PC-9 (cell line): ENCODE results near the gene PPFIA4. TPM values are rescaled to one million over a fixed set of nuclear protein-coding genes. Genes with fewer than 3 reads are reported as not detected.

Experiments
- BruUV-seq: library from RNA; stranded (reverse); fragments of 400-500 nt; replicated peaks from 2 replicates; lab custom pipeline; 2021; lab: Mats Ljungman, UMichigan
- CTCF ChIA-PET: fragments of 300-600 bp; sonication (Branson Sonifier 250); formaldehyde crosslinking; loops from one replicate; lab custom pipeline; 2022; ENCODE audit warnings: antibody characterized with exemption; lab: Charles Lee
- POLR2A ChIA-PET: fragments of 300-600 bp; sonication (Branson Sonifier 250); formaldehyde crosslinking; loops from one replicate; lab custom pipeline; 2022; ENCODE audit warnings: antibody characterized with exemption; ENCODE audit not compliant: unreplicated experiment; lab: Charles Lee
- DNase-seq, 2 experiments: peaks; one replicate each; pipeline versions ENCODE4 v3.0.0 to v3.0.0-alpha.2; 2015 to 2022; ENCODE audit warnings: mixed read lengths in 1 of 2
- H2AFZ ChIP-seq: fragments of 200-600 bp; sonication (generic); 2 replicates; pipeline ENCODE4 v1.8.1; 2017; ENCODE audit warnings: antibody characterized with exemption
- H3F3A ChIP-seq: fragments of 200-600 bp; sonication (generic); 2 replicates; pipeline ENCODE4 v1.8.1; 2017; ENCODE audit warnings: antibody characterized with exemption, mild to moderate bottlenecking, low read depth; ENCODE audit not compliant: insufficient read depth
- H3K27ac ChIP-seq: fragments of 200-600 bp; sonication (generic); 2 replicates; pipeline ENCODE4 v1.6.1; 2016; ENCODE audit warnings: mixed run types
- H3K27me3 ChIP-seq: fragments of 200-600 bp; sonication (generic); 2 replicates; pipeline ENCODE4 v1.6.1; 2016; ENCODE audit warnings: low read depth, mixed run types; ENCODE audit not compliant: insufficient read depth
- H3K36me3 ChIP-seq: fragments of 200-600 bp; sonication (generic); 2 replicates; pipeline ENCODE4 v1.6.1; 2016; ENCODE audit warnings: low read depth, mixed run types
- H3K4me1 ChIP-seq: fragments of 200-600 bp; sonication (generic); replicated peaks from 2 replicates; pipeline ENCODE4 v1.6.1; 2016; ENCODE audit warnings: mixed run types; ENCODE audit not compliant: insufficient read depth
- H3K4me2 ChIP-seq: fragments of 200-600 bp; sonication (generic); 2 replicates; pipeline ENCODE4 v1.6.1; 2017; ENCODE audit warnings: mixed run types
- H3K4me3 ChIP-seq: fragments of 200-600 bp; sonication (generic); 2 replicates; pipeline ENCODE4 v1.6.1; 2016; ENCODE audit warnings: mixed run types
- H3K79me2 ChIP-seq: fragments of 200-600 bp; sonication (generic); 2 replicates; pipeline ENCODE4 v1.6.1; 2017; ENCODE audit warnings: low read depth, mixed run types
- H3K9me2 ChIP-seq: fragments of 200-600 bp; sonication (generic); 2 replicates; pipeline ENCODE4 v1.8.1; 2017; ENCODE audit warnings: mild to moderate bottlenecking; ENCODE audit not compliant: insufficient read depth
- H3K9me3 ChIP-seq: fragments of 200-600 bp; sonication (generic); 2 replicates; pipeline ENCODE4 v1.8.1; 2016; ENCODE audit warnings: low read depth; ENCODE audit not compliant: insufficient read depth
- H4K20me1 ChIP-seq: fragments of 200-600 bp; sonication (generic); 2 replicates; pipeline ENCODE4 v1.8.1; 2017; ENCODE audit not compliant: insufficient read depth
- CTCF ChIP-seq: fragments of 200-600 bp; sonication (generic); conservative IDR thresholded peaks from 2 replicates; pipeline ENCODE4 v1.6.1; 2017; ENCODE audit warnings: mixed run types, antibody characterized with exemption, mild to moderate bottlenecking, moderate library complexity
- EZH2 ChIP-seq: fragments of 200-600 bp; sonication (generic); IDR thresholded peaks from 2 replicates; pipeline ENCODE4 v1.8.0; 2017; ENCODE audit warnings: antibody characterized with exemption, low read depth
- intact Hi-C: fragments of 100-400 bp; cut with micrococcal nuclease; formaldehyde crosslinking; loops from one replicate; pipeline ENCODE4 v1.10.0; 2022; ENCODE audit not compliant: unreplicated experiment
- total RNA-seq: library from RNA; stranded (reverse); gene quantifications from 2 replicates; pipeline ENCODE4 v1.2.3, GENCODE V29; 2021

Gene PPFIA4
- total RNA-seq, 1 experiment from 2014 or later, result 1.2 TPM

- ChIA-PET POLR2A (no interaction called here), CTCF (no interaction called here)
- Histone ChIP-seq H3K79me2 (no peaks in the 10 kb centered on the region), H3F3A (no peaks in the 10 kb centered on the region), H3K27me3 (0 out of 2 replicates have a peak, but pooled peaks cover 5% of the 10 kb centered on the region), H3K9me2 (no peaks in the 10 kb centered on the region), H3K4me3 (no peak overlapping the region), H4K20me1 (no peaks in the 10 kb centered on the region), H3K9me3 (no peaks in the 10 kb centered on the region), H3K4me2 (no peak overlapping the region), H3K4me1 (0 out of 2 replicates have a peak, but pooled peaks cover 4% of the 10 kb centered on the region), H3K36me3 (no peaks in the 10 kb centered on the region), H2AFZ (no peak overlapping the region), H3K27ac (no peak overlapping the region)
- intact Hi-C loops, result no loop called here
- no peak for DNase-seq
- no TSS peak for BruUV-seq
- TF ChIP-seq EZH2, result no peak
- no peak for TF ChIP-seq CTCF
Observed at GRCh38 chr1:203049077-203049476, 22.8 kb downstream of the PPFIA4 start.

- H3K27ac ChIP-seq, result no peak overlapping the region
- H4K20me1 ChIP-seq, result no peaks in the 10 kb centered on the region
- ChIA-PET CTCF (interaction anchor here (0.6 kb wide), 1 partner anchor 438 kb away, joined by 5 read pairs; no protein-coding TSS in a partner anchor), POLR2A (no interaction called here)
- H3K9me3 ChIP-seq, result no peaks in the 10 kb centered on the region
- intact Hi-C loops, result no loop called here
- BruUV-seq, result no TSS peak
- H3K4me3 ChIP-seq, result no peak overlapping the region
- no peak overlapping the region for H2AFZ ChIP-seq
- TF ChIP-seq CTCF (no peak), EZH2 (no peak)
- H3K79me2 ChIP-seq, result no peaks in the 10 kb centered on the region
- no peaks in the 10 kb centered on the region for H3K36me3 ChIP-seq
- 0 out of 2 replicates have a peak, but pooled peaks cover 5% of the 10 kb centered on the region for H3K27me3 ChIP-seq
- H3F3A ChIP-seq, result no peaks in the 10 kb centered on the region
- DNase-seq, result no peak
- no peak overlapping the region for H3K4me2 ChIP-seq
- H3K9me2 ChIP-seq, result no peaks in the 10 kb centered on the region
- 0 out of 2 replicates have a peak, but pooled peaks cover 4% of the 10 kb centered on the region for H3K4me1 ChIP-seq
Observed at GRCh38 chr1:203049576-203050180, 23.4 kb downstream of the PPFIA4 start.

- Histone ChIP-seq H3K9me2 (no peaks in the 10 kb centered on the region), H3F3A (no peaks in the 10 kb centered on the region), H3K79me2 (no peaks in the 10 kb centered on the region), H4K20me1 (no peaks in the 10 kb centered on the region), H3K9me3 (no peaks in the 10 kb centered on the region), H3K36me3 (no peaks in the 10 kb centered on the region), H3K27me3 (0 out of 2 replicates have a peak, but pooled peaks cover 5% of the 10 kb centered on the region), H2AFZ (no peak overlapping the region), H3K4me3 (no peak overlapping the region), H3K4me1 (0 out of 2 replicates have a peak, but pooled peaks cover 4% of the 10 kb centered on the region), H3K4me2 (no peak overlapping the region), H3K27ac (no peak overlapping the region)
- CTCF ChIA-PET, result no interaction called here
- no peak for DNase-seq
- POLR2A ChIA-PET, result no interaction called here
- no TSS peak for BruUV-seq
- intact Hi-C loops, result no loop called here
- TF ChIP-seq EZH2 (no peak), CTCF (no peak)
Observed at GRCh38 chr1:203050826-203051225, 24.5 kb downstream of the PPFIA4 start.
